ENCODE results near the gene ADAM17. TPM values are rescaled to one million over a fixed set of nuclear protein-coding genes. Genes with fewer than 3 reads are reported as not detected.

Gene ADAM17
- total RNA-seq, 2 experiments from 2014 or later, result 23.0 to 24.4 TPM

GRCh38 chr2:9460441-9461017 is 95.1 kb downstream of the ADAM17 start:
- peaks cover 27% of the 10 kb centered on the region for H3K36me3 Mint-ChIP-seq (ENCODE audit: low read depth)
- H3K27ac Mint-ChIP-seq, result no peak overlapping the region
- H3K4me3 Mint-ChIP-seq, result no peak overlapping the region
- ChIA-PET CTCF (no interaction called here), POLR2A (no interaction called here)
- no peaks in the 10 kb centered on the region for H3K27me3 Mint-ChIP-seq
- peaks cover 8% of the 10 kb centered on the region for H3K4me1 Mint-ChIP-seq
- no peaks in the 10 kb centered on the region for H3K9me3 Mint-ChIP-seq
- no peak for DNase-seq

GRCh38 chr2:9451231-9451630 is 104.4 kb downstream of the ADAM17 start:
- Mint-ChIP-seq H3K9me3 (no peaks in the 10 kb centered on the region), H3K27me3 (no peaks in the 10 kb centered on the region), H3K4me3 (no peak overlapping the region), H3K4me1 (no peaks in the 10 kb centered on the region), H3K27ac (no peak overlapping the region), H3K36me3 (ENCODE audit: low read depth) (peaks cover 34% of the 10 kb centered on the region)
- no peak for DNase-seq
- ChIA-PET CTCF (interaction anchor here (0.6 kb wide), 1 partner anchor 83 kb away, joined by 3 read pairs; no protein-coding TSS in a partner anchor), POLR2A (no interaction called here)

GRCh38 chr2:9445089-9445488 is 110.5 kb downstream of the ADAM17 start:
- Mint-ChIP-seq H3K4me1 (peaks cover 9% of the 10 kb centered on the region), H3K27ac (peak overlapping the region; percentile 63), H3K27me3 (no peaks in the 10 kb centered on the region), H3K36me3 (ENCODE audit: low read depth) (peaks cover 43% of the 10 kb centered on the region), H3K4me3 (no peak overlapping the region), H3K9me3 (no peaks in the 10 kb centered on the region)
- ChIA-PET CTCF (interaction anchor here (0.6 to 1.5 kb wide), 2 partner anchors 13 to 54 kb away, joined by 3 read pairs; no protein-coding TSS in a partner anchor), POLR2A (no interaction called here)
- DNase-seq, result no peak

- Mint-ChIP-seq H3K4me3 (no peak overlapping the region), H3K27me3 (no peaks in the 10 kb centered on the region), H3K4me1 (peaks cover 9% of the 10 kb centered on the region), H3K27ac (no peak overlapping the region), H3K36me3 (ENCODE audit: low read depth) (peaks cover 43% of the 10 kb centered on the region), H3K9me3 (no peaks in the 10 kb centered on the region)
- POLR2A ChIA-PET, result no interaction called here
- CTCF ChIA-PET, result interaction anchor here (0.7 kb wide), 1 partner anchor 540 kb away, joined by 3 read pairs; no protein-coding TSS in a partner anchor
- no peak for DNase-seq
These were observed 112.1 kb downstream of the ADAM17 start for GRCh38 chr2:9443526-9443925.

- Mint-ChIP-seq H3K27me3 (no peaks in the 10 kb centered on the region), H3K27ac (no peak overlapping the region), H3K4me1 (peaks cover 9% of the 10 kb centered on the region), H3K36me3 (ENCODE audit: low read depth) (peaks cover 55% of the 10 kb centered on the region), H3K9me3 (no peaks in the 10 kb centered on the region), H3K4me3 (no peak overlapping the region)
- no peak for DNase-seq
- ChIA-PET POLR2A (no interaction called here), CTCF (interaction anchor here (1.5 kb wide), 1 partner anchor 32 kb away, joined by 5 read pairs; no protein-coding TSS in a partner anchor)
These were observed 114.1 kb downstream of the ADAM17 start for GRCh38 chr2:9441556-9441955.

- H3K4me1 Mint-ChIP-seq, result peaks cover 4% of the 10 kb centered on the region
- H3K27me3 Mint-ChIP-seq, result no peaks in the 10 kb centered on the region
- POLR2A ChIA-PET, result no interaction called here
- no peak overlapping the region for H3K4me3 Mint-ChIP-seq
- H3K27ac Mint-ChIP-seq, result no peak overlapping the region
- CTCF ChIA-PET, result no interaction called here
- H3K36me3 Mint-ChIP-seq (ENCODE audit: low read depth), result peaks cover 53% of the 10 kb centered on the region
- DNase-seq, result no peak
- H3K9me3 Mint-ChIP-seq, result no peaks in the 10 kb centered on the region
These were observed 115.4 kb downstream of the ADAM17 start for GRCh38 chr2:9440058-9440727.

GRCh38 chr2:9439536-9439935 is 116.1 kb downstream of the ADAM17 start:
- no peaks in the 10 kb centered on the region for H3K4me1 Mint-ChIP-seq
- no peak overlapping the region for H3K27ac Mint-ChIP-seq
- ChIA-PET CTCF (no interaction called here), POLR2A (no interaction called here)
- no peaks in the 10 kb centered on the region for H3K9me3 Mint-ChIP-seq
- H3K36me3 Mint-ChIP-seq (ENCODE audit: low read depth), result peaks cover 53% of the 10 kb centered on the region
- H3K27me3 Mint-ChIP-seq, result no peaks in the 10 kb centered on the region
- DNase-seq, result no peak
- H3K4me3 Mint-ChIP-seq, result no peak overlapping the region

Other genes with a start within 250 kb of the ADAM17 start
- 100 to 1,000 TPM in 1 of 2 experiments, 10 to 100 TPM in 1; 93.9 to 104 TPM for gene ITGB1BP1, start 132.3 kb downstream of the ADAM17 start, total RNA-seq
- 10 to 100 TPM; 46.9 to 58.2 TPM for gene CPSF3, start 132.2 kb downstream of the ADAM17 start, total RNA-seq
- gene IAH1, start 81.3 kb downstream of the ADAM17 start, total RNA-seq, result 10 to 100 TPM; 58.1 to 64.4 TPM
- gene YWHAQ, start 75.2 kb upstream of the ADAM17 start, total RNA-seq, result 100 to 1,000 TPM; 308 to 322 TPM